Stimulated activated CD4-positive, alpha-beta T cell treated with anti-CD3 and anti-CD28 coated beads, Interleukin-4, amount 100 ng/mL, for 48 hours (primary cell): ENCODE data around the gene ARPC1B.
"Not testable (repeated sequence)": the region's sequence is repeated elsewhere in the genome, so short reads cannot be mapped to it uniquely, and the experiment has no call there.

Experiments
- DNase-seq, 2 donors: peaks; one replicate each; pipeline ENCODE4 v3.0.0-alpha.2; 2020; ENCODE audit warnings: low read depth in 2 of 2

Gene ARPC1B

DNA sequence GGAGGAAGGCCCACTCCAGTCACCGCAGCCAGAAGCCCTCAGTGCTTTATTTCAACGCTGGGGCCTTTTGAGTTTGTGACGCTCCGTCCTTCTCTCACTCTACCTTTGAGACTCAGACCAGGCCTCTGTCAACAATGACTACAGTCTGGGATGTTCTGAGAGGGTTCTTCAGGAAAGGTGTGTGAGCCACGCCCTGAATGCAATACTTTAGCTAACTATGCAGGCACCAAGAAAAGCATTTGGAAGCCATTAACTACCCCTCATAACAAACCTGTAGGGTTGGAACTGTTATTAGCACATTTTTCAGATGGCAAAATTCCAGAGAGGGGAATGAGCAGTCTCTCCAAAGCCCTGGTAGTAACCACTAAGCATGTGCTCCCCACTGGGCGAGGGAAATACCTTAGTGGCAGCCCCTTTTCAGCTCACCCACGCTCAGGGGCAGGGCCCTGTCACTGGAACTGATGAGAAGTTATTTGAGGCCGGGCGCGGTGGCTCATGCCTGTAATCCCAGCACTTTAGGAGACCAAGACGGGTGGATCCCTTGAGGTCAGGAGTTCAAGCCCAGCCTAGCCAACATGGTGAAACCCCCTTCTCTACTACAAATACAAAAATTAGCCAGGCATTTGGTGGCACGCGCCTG, 5.7 kb upstream of the ARPC1B start:
- no peak for DNase-seq

DNA sequence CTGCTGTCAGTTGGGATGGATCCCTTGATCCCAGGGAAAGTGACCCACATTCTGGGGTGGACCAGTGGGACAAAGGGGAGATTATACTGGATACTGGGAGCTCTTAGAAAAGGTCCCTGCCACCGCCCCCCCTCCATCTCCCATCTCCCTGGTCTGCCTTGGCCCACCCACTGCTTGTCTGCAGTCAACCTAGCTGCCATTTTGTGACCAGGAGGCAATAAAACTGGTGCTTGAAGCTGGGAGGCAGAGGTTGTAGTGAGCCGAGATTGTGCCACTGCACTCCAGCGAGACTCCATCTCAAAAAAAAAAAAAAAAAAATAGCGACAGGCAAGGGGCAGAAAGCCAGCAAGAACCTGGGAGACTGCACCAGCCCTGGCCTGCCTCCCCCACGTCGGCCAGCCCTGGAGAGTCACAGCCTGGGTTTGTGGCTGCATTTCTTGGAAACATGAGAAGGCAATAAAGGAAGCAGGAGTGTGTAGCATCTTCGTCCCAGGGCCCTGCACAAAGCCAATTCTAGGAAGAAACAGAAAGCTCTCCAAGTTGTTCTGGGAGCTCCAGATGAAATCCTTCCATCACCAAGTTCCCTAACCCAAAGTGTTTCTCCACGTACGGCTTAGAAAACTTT, 4.7 kb upstream of the ARPC1B start:
- DNase-seq = no peak

DNA sequence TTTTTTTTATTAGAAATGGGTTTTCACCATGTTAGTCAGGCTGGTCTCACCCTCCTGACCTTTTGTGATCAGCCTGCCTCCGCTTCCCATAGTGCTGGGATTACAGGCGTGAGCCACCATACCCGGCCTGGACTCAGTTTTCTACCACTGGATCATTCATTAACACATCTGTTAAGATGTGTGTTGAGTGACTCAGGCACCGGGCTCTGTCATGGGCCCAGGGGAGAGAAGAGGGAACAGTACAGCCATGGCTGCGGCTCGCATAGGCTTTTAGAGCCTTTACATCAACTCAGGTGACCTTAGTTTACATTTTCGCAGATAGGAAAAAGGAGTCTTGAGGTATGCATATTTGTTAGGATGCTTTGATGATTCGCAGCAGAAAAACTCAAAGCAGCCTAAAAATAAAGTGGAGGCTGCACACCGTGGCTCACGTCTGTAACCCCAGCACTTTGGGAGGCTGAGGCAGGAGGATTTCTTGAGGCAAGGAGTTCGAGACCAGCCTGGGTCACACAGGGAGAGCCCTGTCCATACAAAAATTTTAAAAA, 3.1 kb upstream of the ARPC1B start:
- no peak for DNase-seq

GRCh38 chr7:99372275-99373090, 2.0 kb upstream of the ARPC1B start:
- no peak for DNase-seq

- DNase-seq = no peak
These were observed 1.2 kb upstream of the ARPC1B start for GRCh38 chr7:99373091-99374066.

- peak in 1 of 2 donors; percentile 64 for DNase-seq
These were observed 709 bp downstream of the ARPC1B start for GRCh38 chr7:99375070-99375807.

GRCh38 chr7:99379043-99379577, 4.6 kb downstream of the ARPC1B start:
- DNase-seq = peak in 1 of 2 donors; percentile 37

DNA sequence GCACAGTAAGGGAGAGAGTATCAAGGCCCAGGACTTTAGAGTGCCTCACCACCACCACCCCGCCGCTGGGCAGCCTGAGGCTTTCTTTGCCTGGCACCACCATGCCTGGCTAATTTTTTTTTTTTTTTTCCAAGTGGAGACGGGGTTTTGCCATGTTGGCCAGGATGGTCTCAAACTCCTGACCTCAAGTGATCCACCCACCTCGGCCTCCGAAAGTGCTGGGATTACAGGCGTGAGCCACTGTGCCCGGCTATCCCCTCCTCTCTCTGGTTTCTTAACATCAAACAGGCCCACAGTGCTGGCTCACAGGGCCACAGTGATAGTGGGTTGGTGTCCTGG, 5.1 kb downstream of the ARPC1B start:
- DNase-seq = not testable (repeated sequence)

- peak in 1 of 2 donors; percentile 47 for DNase-seq
These were observed 5.7 kb downstream of the ARPC1B start for GRCh38 chr7:99380032-99380822.

DNA sequence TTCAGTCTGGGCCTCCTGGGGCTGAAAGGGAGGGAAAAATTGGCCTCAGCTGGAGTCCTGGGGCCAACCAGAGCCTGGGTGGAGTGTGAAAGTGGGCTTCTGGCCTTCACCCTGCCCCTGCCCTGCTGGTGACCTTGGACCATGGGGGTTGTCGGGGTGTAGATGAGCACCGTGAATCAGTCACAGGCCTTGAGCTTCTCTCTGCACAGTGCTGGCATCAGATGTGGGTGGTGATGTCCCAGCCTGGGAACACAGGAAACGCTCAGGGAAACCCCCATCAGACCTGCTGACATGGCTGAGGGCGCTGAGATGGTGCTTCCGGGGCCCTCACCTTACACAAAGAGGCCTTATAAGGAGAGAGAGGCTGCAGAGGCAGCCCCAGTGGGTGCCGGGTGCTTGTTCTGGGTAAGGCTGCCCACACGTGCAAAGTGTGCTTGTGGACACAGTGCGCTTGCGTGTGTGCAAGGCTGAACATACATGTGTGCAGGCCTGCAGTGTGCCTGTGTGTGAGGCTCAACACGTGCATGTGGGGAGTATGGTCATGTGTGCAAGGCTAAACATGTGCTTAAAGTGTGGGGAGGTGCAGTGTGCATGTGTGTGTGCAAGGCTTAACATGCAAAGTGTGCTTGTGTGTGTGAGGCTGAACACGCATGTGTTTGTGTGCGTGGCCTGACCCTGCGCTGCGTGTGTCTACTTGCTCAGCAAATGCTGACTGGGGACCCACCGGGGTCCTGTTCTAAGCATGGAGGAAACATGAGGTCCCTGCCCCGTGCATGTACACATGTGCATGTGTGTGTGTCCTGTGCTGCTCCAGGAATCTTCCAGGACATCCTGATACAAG, 6.5 kb downstream of the ARPC1B start:
- DNase-seq = peak; percentile 72 to 85

DNA sequence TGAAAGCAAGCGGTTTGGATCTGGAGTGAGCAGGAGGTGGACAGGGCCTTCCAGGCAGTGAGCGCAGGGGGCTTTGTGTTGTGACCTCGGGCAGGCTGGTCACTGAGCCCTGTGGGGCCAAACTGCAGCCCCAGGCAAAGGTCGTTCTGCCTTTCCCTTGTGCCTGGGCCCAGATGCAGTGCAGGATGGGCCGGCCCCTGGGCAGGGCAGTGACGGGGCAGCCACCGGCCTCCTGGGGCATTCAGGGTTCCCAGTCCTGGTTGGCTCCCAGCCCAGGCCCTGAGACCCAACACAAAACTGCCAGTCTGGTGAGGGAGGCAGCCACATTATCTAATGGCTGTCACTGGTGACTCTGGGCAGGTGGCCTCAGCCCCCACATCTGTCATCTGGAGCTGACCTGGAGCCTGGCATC, 7.1 kb downstream of the ARPC1B start:
- no peak for DNase-seq

DNA sequence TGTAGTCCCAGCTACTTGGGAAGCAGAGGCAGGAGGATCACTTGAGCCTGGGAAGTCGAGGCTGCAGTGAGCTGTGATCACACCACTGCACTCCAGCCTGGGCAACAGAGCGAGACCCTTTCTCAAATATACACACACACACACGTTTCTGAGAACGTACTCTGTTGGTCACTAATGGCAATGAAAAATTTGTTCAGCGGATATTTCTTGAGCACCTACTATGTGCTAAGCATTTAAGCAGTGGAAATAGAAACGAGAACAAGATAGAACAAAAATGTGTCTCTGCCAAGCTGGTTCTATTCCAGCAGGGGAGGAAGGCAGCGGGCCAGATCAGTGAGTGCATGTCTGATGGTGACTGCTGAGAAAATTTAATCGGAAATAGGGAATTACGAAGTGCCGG, 8.7 kb downstream of the ARPC1B start:
- DNase-seq = no peak

DNA sequence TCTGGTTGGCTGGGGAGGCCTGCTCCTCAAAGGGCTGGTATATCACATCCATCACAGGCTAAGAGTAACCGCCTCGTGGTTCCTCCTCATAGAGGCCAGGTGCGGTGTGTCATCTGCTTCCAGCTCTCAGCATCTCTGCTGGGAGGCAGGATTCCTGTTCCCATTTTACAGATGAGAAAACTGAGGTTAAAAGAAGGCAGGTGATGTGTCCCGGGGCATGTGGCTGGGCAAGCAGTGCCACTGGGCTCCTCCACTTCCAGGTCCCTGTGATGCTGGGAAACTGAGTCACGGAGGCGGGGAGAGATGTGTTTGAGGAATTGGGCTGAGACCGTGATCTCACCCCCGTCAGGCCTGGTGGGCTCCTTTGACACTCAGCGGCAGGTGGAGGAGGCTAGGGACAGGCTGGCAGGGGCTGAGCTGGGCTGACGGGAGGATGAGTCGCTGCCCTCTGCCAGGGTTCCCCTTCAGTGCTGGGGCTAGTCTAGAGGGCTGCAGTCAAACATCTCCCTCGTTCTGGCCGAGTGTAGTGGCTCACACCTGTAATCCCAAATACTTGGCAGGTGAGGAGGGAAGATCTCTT, 9.4 kb downstream of the ARPC1B start:
- no peak for DNase-seq

GRCh38 chr7:99384523-99384922, 10.0 kb downstream of the ARPC1B start:
- no peak for DNase-seq

DNA sequence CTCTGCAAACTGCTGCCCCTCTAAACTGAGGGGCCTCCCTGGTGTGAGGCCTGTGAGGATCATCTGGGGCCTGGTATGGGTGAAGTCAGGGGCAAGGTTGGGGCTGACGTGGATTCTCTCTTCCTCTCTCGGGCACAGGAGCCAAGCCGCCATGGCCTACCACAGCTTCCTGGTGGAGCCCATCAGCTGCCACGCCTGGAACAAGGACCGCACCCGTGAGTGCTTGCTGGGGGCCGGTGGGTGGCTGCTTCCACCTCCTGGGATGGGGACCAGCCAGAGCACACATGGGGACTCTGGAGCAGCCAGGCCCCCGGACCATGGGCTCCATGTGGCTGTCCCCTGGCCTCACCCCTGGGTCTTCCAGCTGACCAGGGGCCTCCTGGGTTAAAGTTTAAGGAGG, 11.0 kb downstream of the ARPC1B start:
- no peak for DNase-seq

GRCh38 chr7:99386584-99387238, 12.2 kb downstream of the ARPC1B start:
- DNase-seq = no peak

DNA sequence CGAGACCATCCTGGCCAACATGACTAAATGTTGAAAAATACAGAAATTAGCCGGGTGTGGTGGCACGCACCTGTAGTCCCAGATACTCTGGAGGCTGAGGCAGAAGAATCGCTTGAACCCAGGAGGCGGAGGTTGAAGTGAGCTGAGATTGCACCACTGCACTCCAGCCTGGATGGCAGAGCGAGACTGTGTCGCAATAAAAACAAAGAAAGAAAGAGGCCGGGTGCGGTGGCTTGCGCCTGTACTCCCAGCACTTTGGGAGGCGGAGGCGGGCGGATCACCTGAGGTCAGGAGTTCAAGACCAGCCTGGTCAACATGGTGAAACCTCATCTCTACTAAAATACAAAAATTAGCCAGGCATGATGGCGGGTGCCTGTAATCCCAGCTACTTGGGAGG, 12.7 kb downstream of the ARPC1B start:
- not testable (repeated sequence) for DNase-seq

DNA sequence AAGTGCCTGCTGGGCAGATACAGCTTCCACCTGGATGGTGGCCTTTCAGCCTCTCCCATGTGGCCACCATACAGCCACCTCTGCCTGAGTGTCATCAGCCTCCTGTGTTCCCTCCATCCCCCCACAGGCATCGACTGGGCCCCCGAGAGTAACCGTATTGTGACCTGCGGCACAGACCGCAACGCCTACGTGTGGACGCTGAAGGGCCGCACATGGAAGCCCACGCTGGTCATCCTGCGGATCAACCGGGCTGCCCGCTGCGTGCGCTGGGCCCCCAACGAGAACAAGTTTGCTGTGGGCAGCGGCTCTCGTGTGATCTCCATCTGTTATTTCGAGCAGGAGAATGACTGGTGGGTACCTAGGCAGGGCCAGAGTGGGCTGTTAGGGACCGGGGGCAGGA, 13.4 kb downstream of the ARPC1B start:
- no peak for DNase-seq
